ENCODE results near the gene FXN.
"Not testable (repeated sequence)": the region's sequence is repeated elsewhere in the genome, so short reads cannot be mapped to it uniquely, and the experiment has no call there.

The FXN gene

GRCh38 chr9:69090140-69090750 is 54.7 kb downstream of the FXN start:
- Histone ChIP-seq H3K4me1 (ENCODE audit: insufficient read depth, low read length) (peaks cover 18% of the 10 kb centered on the region), H3K36me3 (ENCODE audit: insufficient read depth, low read length) (no peaks in the 10 kb centered on the region), H3K9me3 (ENCODE audit: control insufficient read depth, insufficient read depth, low read length) (no peaks in the 10 kb centered on the region), H3K9ac (ENCODE audit: low read depth, low read length) (peak overlapping the region; percentile 37)

- no peaks in the 10 kb centered on the region for H3K9me3 ChIP-seq (ENCODE audit: control insufficient read depth, insufficient read depth, low read length)
- H3K36me3 ChIP-seq (ENCODE audit: insufficient read depth, low read length), result no peaks in the 10 kb centered on the region
- peaks cover 18% of the 10 kb centered on the region for H3K4me1 ChIP-seq (ENCODE audit: insufficient read depth, low read length)
- H3K9ac ChIP-seq (ENCODE audit: low read depth, low read length), result no peak overlapping the region
Measured at GRCh38 chr9:69090946-69091345, 55.4 kb downstream of the FXN start.

GRCh38 chr9:69093471-69094103 is 58.0 kb downstream of the FXN start:
- Histone ChIP-seq H3K36me3 (ENCODE audit: insufficient read depth, low read length) (no peaks in the 10 kb centered on the region), H3K9me3 (ENCODE audit: control insufficient read depth, insufficient read depth, low read length) (no peaks in the 10 kb centered on the region), H3K9ac (ENCODE audit: low read depth, low read length) (no peak overlapping the region), H3K4me1 (ENCODE audit: insufficient read depth, low read length) (peaks cover 18% of the 10 kb centered on the region)

- not testable (repeated sequence) for H3K9ac ChIP-seq (ENCODE audit: low read depth, low read length); H3K9me3 ChIP-seq (ENCODE audit: control insufficient read depth, insufficient read depth, low read length); H3K36me3 ChIP-seq (ENCODE audit: insufficient read depth, low read length)
- H3K4me1 ChIP-seq (ENCODE audit: insufficient read depth, low read length), result peaks cover 13% of the 10 kb centered on the region; the same call in 1 of the 2 replicates
Measured at GRCh38 chr9:69094361-69095135, 59.0 kb downstream of the FXN start.

GRCh38 chr9:69097064-69097463 is 61.5 kb downstream of the FXN start:
- Histone ChIP-seq H3K36me3 (ENCODE audit: insufficient read depth, low read length) (no peaks in the 10 kb centered on the region), H3K9me3 (ENCODE audit: control insufficient read depth, insufficient read depth, low read length) (no peaks in the 10 kb centered on the region), H3K4me1 (ENCODE audit: insufficient read depth, low read length) (no peaks in the 10 kb centered on the region), H3K9ac (ENCODE audit: low read depth, low read length) (no peak overlapping the region)

- H3K9ac ChIP-seq (ENCODE audit: low read depth, low read length), result no peak overlapping the region
- H3K36me3 ChIP-seq (ENCODE audit: insufficient read depth, low read length), result no peaks in the 10 kb centered on the region
- H3K4me1 ChIP-seq (ENCODE audit: insufficient read depth, low read length), result no peaks in the 10 kb centered on the region
- no peaks in the 10 kb centered on the region for H3K9me3 ChIP-seq (ENCODE audit: control insufficient read depth, insufficient read depth, low read length)
Measured at GRCh38 chr9:69097923-69098593, 62.5 kb downstream of the FXN start.

GRCh38 chr9:69103348-69103996 is 67.9 kb downstream of the FXN start:
- not testable (repeated sequence) for H3K9me3 ChIP-seq (ENCODE audit: control insufficient read depth, insufficient read depth, low read length); H3K36me3 ChIP-seq (ENCODE audit: insufficient read depth, low read length); H3K4me1 ChIP-seq (ENCODE audit: insufficient read depth, low read length); H3K9ac ChIP-seq (ENCODE audit: low read depth, low read length)

GRCh38 chr9:69104830-69105527 is 69.4 kb downstream of the FXN start:
- Histone ChIP-seq H3K36me3 (ENCODE audit: insufficient read depth, low read length) (no peaks in the 10 kb centered on the region), H3K9me3 (ENCODE audit: control insufficient read depth, insufficient read depth, low read length) (no peaks in the 10 kb centered on the region), H3K9ac (ENCODE audit: low read depth, low read length) (no peak overlapping the region), H3K4me1 (ENCODE audit: insufficient read depth, low read length) (peaks cover 6% of the 10 kb centered on the region)

GRCh38 chr9:69107771-69108170 is 72.2 kb downstream of the FXN start:
- Histone ChIP-seq H3K9ac (ENCODE audit: low read depth, low read length) (no peak overlapping the region), H3K36me3 (ENCODE audit: insufficient read depth, low read length) (no peaks in the 10 kb centered on the region), H3K9me3 (ENCODE audit: control insufficient read depth, insufficient read depth, low read length) (no peaks in the 10 kb centered on the region), H3K4me1 (ENCODE audit: insufficient read depth, low read length) (peaks cover 6% of the 10 kb centered on the region)

- H3K36me3 ChIP-seq (ENCODE audit: insufficient read depth, low read length); H3K4me1 ChIP-seq (ENCODE audit: insufficient read depth, low read length); H3K9me3 ChIP-seq (ENCODE audit: control insufficient read depth, insufficient read depth, low read length); H3K9ac ChIP-seq (ENCODE audit: low read depth, low read length): not testable (repeated sequence)
Measured at GRCh38 chr9:69108706-69109105, 73.2 kb downstream of the FXN start.

- Histone ChIP-seq H3K4me1 (ENCODE audit: insufficient read depth, low read length) (peaks cover 6% of the 10 kb centered on the region), H3K9ac (ENCODE audit: low read depth, low read length) (no peak overlapping the region)
Measured at GRCh38 chr9:69109152-69109551, 73.6 kb downstream of the FXN start.

GRCh38 chr9:69112646-69113045 is 77.1 kb downstream of the FXN start:
- not testable (repeated sequence) for H3K9ac ChIP-seq (ENCODE audit: low read depth, low read length); H3K9me3 ChIP-seq (ENCODE audit: control insufficient read depth, insufficient read depth, low read length); H3K4me1 ChIP-seq (ENCODE audit: insufficient read depth, low read length); H3K36me3 ChIP-seq (ENCODE audit: insufficient read depth, low read length)

More at GRCh38 chr9:69109152-69109551, 73.6 kb downstream of the FXN start:
- Histone ChIP-seq H3K36me3 (ENCODE audit: insufficient read depth, low read length) (no peaks in the 10 kb centered on the region), H3K9me3 (ENCODE audit: control insufficient read depth, insufficient read depth, low read length) (no peaks in the 10 kb centered on the region)

- H3K36me3 ChIP-seq (ENCODE audit: insufficient read depth, low read length), result no peaks in the 10 kb centered on the region
- no peak overlapping the region for H3K9ac ChIP-seq (ENCODE audit: low read depth, low read length)
- H3K4me1 ChIP-seq (ENCODE audit: insufficient read depth, low read length), result no peaks in the 10 kb centered on the region
- H3K9me3 ChIP-seq (ENCODE audit: control insufficient read depth, insufficient read depth, low read length), result no peaks in the 10 kb centered on the region
Measured at GRCh38 chr9:69115621-69116020, 80.1 kb downstream of the FXN start.

- Histone ChIP-seq H3K9ac (ENCODE audit: low read depth, low read length) (no peak overlapping the region), H3K9me3 (ENCODE audit: control insufficient read depth, insufficient read depth, low read length) (no peaks in the 10 kb centered on the region), H3K36me3 (ENCODE audit: insufficient read depth, low read length) (no peaks in the 10 kb centered on the region), H3K4me1 (ENCODE audit: insufficient read depth, low read length) (no peaks in the 10 kb centered on the region)
Measured at GRCh38 chr9:69118656-69119055, 83.1 kb downstream of the FXN start.
